GM19372 (cell line): ENCODE measurements around the gene GALNT18.

Experiments
- ATAC-seq: cut with Tn5 transposase; IDR thresholded peaks from one replicate; pipeline ENCODE4 v1.9.1; 2021; ENCODE audit warnings: mild to moderate bottlenecking, low read depth, moderate library complexity; ENCODE audit not compliant: unreplicated experiment

Gene GALNT18

DNA sequence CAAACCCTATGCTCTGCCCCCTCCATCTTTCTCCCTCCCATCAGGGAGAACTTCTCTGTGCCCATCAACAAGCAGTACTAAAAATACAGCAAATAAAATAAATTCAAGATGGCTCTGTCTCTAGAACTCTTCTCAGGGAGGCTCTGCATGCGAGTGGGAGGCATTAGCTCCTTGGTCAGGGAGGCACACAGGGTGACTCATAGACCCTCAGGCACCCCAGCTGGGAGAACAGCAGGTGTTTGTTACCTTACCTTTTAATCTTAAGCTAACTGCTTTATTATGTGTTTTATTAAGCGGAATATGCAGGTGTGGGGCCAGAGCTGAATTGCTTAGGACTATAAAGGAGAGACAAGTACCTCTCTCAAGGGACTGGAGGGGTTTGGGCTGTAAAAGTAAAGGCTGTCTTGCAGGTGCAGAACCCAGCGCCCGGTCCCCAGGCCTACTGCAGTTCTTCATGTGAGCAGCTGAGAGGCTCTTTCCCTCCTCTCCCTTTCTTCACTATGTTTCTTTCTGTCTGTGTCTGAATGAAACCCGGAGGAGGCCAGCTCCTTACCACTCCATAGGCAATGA lies 289.6 kb downstream of the GALNT18 start:
- ATAC-seq = no peak

DNA sequence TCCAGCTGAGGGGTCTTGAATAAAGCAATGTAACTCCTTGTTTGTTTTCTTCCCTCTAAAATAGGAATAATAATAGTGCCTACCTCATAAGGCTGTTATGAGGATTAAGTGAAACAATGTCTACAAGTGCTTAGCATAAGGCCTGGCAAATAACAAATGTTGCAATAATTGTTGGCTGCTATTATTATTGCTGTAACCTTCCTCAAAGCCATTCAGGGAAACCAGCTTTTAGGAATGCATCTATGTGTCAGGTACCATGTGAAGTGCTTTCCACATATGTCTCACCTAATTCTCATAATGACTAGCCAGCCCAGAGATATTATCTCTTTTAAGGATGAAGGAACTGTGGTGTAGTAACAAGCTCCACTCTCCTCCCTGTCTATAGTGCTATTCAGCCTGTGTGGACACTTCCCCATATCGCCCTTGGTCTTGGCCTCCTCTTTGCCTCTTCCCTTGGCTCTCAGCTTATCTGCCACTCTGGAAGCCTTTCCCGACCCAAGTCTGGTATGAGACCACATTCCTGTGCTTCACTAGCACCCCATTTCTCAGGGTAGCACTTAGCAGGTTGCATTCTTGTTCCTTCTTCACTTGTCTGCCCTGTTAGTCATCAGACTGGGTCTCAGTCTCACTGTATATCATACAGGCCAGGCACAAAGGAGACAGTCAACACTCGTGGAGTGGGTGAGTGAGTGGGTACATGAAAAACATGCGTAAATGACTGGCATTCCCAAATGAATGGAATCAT lies 292.6 kb downstream of the GALNT18 start:
- ATAC-seq = no peak

DNA sequence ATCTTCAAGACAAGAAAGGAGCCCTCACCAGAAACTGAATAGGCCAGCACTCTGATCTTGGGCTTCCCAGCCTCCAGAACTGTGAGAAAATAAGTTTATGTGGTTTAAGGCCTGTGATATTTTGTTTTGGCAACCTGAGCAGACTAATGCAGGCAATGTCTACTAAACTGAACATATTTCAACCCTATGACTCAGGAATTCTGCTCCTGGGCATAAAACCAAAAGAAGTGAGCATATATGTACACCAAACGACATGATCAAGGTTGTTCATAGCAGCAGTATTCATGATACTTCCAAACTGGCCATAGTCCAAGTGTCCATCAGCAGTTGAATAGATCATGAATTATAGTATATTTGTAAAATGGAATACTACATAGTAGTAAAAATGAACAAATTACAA lies 297.7 kb downstream of the GALNT18 start:
- no peak for ATAC-seq

GRCh38 chr11:11322101-11322500 lies 299.7 kb downstream of the GALNT18 start:
- ATAC-seq = no peak

DNA sequence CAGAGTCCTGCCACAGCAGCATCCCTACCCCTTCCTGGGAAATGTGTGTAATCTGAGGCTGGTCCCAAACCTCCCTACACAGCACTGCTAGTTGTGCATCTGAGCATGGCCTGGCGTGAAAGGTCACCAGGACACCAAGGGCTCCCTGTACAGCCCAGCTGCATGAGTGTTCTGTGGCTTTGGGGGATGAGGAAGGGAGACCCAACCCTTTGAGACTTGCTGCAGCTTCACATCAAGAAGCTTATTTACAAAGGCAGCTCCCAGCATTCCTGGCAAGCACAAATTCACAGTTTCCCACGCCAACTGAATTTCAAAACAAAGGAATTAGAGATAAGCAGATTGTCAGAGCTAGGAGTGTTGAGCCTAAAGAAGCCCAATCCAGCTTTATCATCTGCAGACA lies 301.0 kb downstream of the GALNT18 start:
- ATAC-seq = no peak

DNA sequence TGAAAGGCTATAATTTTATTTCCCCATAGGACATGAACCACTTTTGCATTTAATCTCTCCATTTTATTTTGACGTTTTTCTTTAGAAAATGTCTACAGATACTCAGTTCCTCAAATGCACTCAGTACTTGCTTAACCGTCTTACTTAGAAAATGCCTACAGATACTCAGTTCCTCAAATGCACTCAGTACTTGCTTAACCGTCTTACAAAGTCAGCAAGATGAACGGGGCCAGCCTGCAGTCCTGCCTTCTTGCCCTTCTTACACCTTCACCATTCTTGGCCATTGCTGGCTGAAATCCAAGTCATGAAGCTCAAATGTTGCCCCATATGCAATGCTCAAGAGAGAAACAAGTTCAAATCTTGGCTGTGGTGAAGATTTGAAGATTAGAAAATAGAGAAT lies 302.8 kb downstream of the GALNT18 start:
- peak; percentile 91 for ATAC-seq

- ATAC-seq = no peak
These were observed 303.3 kb downstream of the GALNT18 start for GRCh38 chr11:11318461-11318860.

- ATAC-seq = no peak
These were observed 305.1 kb downstream of the GALNT18 start for GRCh38 chr11:11316651-11317230.

GRCh38 chr11:11313902-11314692 lies 307.7 kb downstream of the GALNT18 start:
- ATAC-seq = no peak

- ATAC-seq = no peak
These were observed 308.4 kb downstream of the GALNT18 start for GRCh38 chr11:11313426-11313825.

GRCh38 chr11:11312738-11313137 lies 309.1 kb downstream of the GALNT18 start:
- no peak for ATAC-seq

DNA sequence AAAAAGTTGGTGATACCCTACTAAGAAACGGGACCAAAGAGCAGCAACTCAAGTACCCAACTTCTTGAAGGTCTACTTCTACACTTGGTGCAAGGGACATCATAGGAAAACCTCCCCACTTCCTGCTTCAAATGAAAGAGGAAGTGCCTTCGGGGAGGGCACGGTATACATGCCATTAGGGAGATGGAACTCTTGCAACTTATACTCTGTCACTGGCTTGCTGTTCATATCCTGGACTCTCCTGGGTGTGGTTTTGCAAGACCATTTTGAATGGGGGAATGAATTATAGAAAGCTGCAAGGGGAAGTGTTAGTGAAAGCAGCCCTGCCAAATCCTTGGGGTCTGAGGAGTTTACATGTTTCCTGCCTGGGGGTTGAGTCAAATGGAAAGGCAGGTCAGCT lies 310.6 kb downstream of the GALNT18 start:
- ATAC-seq = no peak

GRCh38 chr11:11309906-11310305 lies 311.9 kb downstream of the GALNT18 start:
- ATAC-seq = no peak

- ATAC-seq = no peak
These were observed 313.6 kb downstream of the GALNT18 start for GRCh38 chr11:11308249-11308648.

- no peak for ATAC-seq
These were observed 314.9 kb downstream of the GALNT18 start for GRCh38 chr11:11306855-11307254.

DNA sequence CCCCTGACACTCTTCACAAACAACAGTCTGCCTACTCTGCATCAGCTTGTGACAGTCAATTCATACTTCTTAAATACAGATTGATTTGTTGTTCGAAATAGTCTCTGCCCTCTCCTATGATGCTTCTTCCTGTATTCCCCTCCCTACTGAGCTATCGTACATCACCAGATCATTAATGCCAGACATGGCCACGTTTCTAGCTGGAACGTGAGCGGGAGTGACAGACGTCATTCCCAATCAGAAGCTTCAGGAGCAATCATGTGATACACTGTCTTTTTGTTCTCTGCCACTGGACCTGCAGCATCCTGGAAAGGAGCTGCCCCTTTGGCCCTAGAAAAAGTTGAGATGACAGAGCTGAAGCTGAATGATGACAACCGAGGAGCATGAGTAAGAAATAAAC lies 317.3 kb downstream of the GALNT18 start:
- no peak for ATAC-seq

DNA sequence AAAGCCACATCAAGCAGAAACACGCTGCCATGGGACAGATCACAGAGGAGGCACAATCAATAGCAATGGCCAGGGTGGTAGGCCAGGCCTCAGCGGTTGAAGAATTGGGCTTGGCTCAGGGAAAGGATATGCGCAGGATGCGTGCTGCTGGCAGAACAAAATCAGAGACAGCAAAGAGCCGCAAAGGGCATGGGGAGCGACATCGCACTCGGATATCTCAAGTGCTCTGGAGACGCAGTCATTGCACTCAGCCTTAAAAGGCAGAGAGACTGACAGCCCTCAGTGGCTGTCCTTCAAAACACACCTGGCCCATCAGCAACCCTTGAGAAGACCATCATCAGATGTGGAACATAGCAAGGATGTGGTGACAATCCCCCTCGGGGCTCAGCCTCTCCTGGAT lies 319.2 kb downstream of the GALNT18 start:
- ATAC-seq = no peak

GRCh38 chr11:11301212-11301611 lies 320.6 kb downstream of the GALNT18 start:
- no peak for ATAC-seq

DNA sequence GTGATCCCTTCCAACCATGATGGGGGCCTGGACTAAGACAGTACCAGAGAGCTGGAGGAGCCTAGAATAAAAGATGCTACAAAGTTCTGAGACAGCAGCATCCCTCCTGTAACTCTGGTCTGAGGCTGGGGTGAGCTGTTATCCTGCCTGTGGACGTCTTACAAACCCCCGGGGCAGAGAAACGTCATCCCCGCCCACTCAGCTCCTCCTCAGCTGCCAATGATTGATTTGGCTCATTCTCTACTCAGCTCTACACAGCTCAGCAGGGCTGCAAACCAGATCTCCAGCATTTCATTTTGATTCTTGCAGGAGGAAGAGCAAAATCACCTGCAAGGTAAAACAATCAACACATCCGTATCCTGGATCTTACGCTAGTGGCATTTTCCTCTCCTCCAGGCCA lies 324.2 kb downstream of the GALNT18 start:
- ATAC-seq = no peak

DNA sequence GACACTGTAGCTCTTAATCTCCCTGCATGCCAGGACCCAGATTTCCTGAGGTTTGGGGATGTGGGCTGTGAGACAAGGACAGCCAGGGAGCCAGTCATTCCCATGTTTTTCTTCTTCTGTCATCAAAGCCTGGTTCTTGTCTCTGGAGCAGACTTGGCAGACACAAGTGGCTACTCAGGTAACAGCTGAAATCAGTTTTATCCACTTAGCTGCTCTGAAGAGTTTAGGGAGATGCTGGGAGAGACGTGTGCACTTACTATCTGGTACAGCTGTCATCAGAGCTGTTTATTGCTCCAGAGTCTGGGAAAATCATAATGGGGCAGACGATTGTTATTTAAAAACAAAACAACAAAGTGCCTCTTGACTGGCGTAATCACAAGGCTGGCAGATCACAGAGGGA lies 325.4 kb downstream of the GALNT18 start:
- no peak for ATAC-seq

- no peak for ATAC-seq
These were observed 327.3 kb downstream of the GALNT18 start for GRCh38 chr11:11294551-11294855.
